ENCODE measurements around the gene NRG3.

Gene NRG3

GRCh38 chr10:82736305-82736704 is 861.3 kb downstream of the NRG3 start:
- in situ Hi-C loops (cut with MboI; ENCODE audit: low pct_unique_long_range_greater_than_20kb, low sequenced_read_pairs, unreplicated experiment): no loop called here
- DNase-seq (ENCODE audit: low spot score): no peak

GRCh38 chr10:82737549-82737948 is 862.6 kb downstream of the NRG3 start:
- DNase-seq (ENCODE audit: low spot score): no peak
- TF ChIP-seq CTCF (IDR thresholded peaks at IDR 0.05; ENCODE audit: extremely low read depth, insufficient read depth, missing control alignments): no peak
- in situ Hi-C loops (cut with MboI; ENCODE audit: low pct_unique_long_range_greater_than_20kb, low sequenced_read_pairs, unreplicated experiment): no loop called here

More at GRCh38 chr10:82736305-82736704, 861.3 kb downstream of the NRG3 start:
- TF ChIP-seq CTCF (IDR thresholded peaks at IDR 0.05; ENCODE audit: extremely low read depth, insufficient read depth, missing control alignments): no peak

GRCh38 chr10:82738592-82738991 is 863.6 kb downstream of the NRG3 start:
- TF ChIP-seq CTCF (IDR thresholded peaks at IDR 0.05; ENCODE audit: extremely low read depth, insufficient read depth, missing control alignments): no peak
- DNase-seq (ENCODE audit: low spot score): no peak
- in situ Hi-C loops (cut with MboI; ENCODE audit: low pct_unique_long_range_greater_than_20kb, low sequenced_read_pairs, unreplicated experiment): no loop called here

- no peak for TF ChIP-seq CTCF (IDR thresholded peaks at IDR 0.05; ENCODE audit: extremely low read depth, insufficient read depth, missing control alignments)
- DNase-seq (ENCODE audit: low spot score): no peak
- in situ Hi-C loops (cut with MboI; ENCODE audit: low pct_unique_long_range_greater_than_20kb, low sequenced_read_pairs, unreplicated experiment): no loop called here
Measured at GRCh38 chr10:82742478-82742877, 867.5 kb downstream of the NRG3 start.

- TF ChIP-seq CTCF (IDR thresholded peaks at IDR 0.05; ENCODE audit: extremely low read depth, insufficient read depth, missing control alignments): no peak
- in situ Hi-C loops (cut with MboI; ENCODE audit: low pct_unique_long_range_greater_than_20kb, low sequenced_read_pairs, unreplicated experiment): no loop called here
- DNase-seq (ENCODE audit: low spot score): no peak
Measured at GRCh38 chr10:82742898-82743297, 867.9 kb downstream of the NRG3 start.

- DNase-seq (ENCODE audit: low spot score): no peak
- TF ChIP-seq CTCF (IDR thresholded peaks at IDR 0.05; ENCODE audit: extremely low read depth, insufficient read depth, missing control alignments): no peak
- in situ Hi-C loops (cut with MboI; ENCODE audit: low pct_unique_long_range_greater_than_20kb, low sequenced_read_pairs, unreplicated experiment): no loop called here
Measured at GRCh38 chr10:82750538-82750937, 875.5 kb downstream of the NRG3 start.

GRCh38 chr10:82757397-82757796 is 882.4 kb downstream of the NRG3 start:
- no peak for DNase-seq (ENCODE audit: low spot score)
- TF ChIP-seq CTCF (IDR thresholded peaks at IDR 0.05; ENCODE audit: extremely low read depth, insufficient read depth, missing control alignments): no peak
- in situ Hi-C loops (cut with MboI; ENCODE audit: low pct_unique_long_range_greater_than_20kb, low sequenced_read_pairs, unreplicated experiment): no loop called here

Measured in GM13977 (cell line).